GM15510 (cell line): ENCODE measurements around the gene NANS.

Experiments used
- POLR2A ChIP-seq: IDR thresholded peaks from 3 replicates; pipeline ENCODE4 v1.6.1; 2011; ENCODE audit warnings: borderline replicate concordance; ENCODE audit not compliant: insufficient read length; ENCODE audit errors: extremely low read depth

The NANS gene

GRCh38 chr9:98129451-98129881, 72.9 kb downstream of the NANS start:
- TF ChIP-seq POLR2A: no peak

DNA sequence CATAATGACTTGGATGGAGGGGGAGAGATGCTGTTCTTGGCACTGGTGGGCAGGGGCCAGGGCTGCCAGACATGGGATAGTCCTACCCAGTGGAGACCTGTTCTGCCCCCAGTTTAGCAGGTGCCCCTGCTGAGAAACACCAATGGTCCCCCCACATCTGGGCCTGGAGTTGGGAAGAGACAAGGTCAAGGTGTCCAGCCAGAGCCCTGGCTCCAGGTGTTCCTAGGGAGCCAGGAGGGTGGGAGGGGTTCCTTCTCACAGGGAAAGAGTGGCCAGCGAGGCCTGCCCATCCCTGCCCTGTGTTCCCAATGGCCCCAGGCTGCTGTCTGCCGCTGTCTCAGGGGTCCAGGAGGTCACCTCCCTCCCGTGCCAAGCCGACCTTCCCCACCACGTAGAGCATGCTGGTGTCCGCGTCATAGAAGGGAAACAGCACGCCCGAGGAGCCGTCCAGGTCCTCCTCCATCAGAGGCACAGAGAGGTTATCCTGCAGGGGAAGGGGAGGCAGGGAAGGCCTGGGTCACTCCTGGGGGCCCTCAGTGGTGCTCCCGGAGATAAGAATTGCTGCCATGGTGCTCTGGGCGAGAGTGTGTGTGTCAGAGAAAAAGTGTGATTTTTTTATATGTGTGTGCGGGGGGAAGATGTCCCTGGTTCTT, 74.2 kb downstream of the NANS start:
- TF ChIP-seq POLR2A: no peak

DNA sequence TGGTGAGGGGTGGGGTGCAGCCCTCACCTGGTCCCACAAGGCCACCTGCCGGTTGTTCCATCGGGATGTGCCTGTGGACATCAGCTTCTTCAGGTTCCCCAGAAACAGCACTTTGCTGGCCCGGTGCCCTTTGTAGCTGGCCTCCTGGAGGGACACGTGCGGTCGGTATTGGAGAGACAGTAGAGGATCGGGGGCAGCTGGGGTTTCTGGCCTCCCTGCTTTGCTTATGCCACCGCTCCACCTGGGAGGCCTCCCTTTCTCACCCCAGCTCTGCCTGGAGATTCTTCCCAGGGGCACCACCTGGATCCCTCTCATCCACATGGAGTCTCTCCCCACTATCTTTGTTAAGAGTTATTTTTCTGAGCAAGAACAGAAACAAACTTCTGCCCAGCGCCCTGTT, 75.6 kb downstream of the NANS start:
- TF ChIP-seq POLR2A: no peak
